ENCODE results near the gene PBXIP1.
"Not testable (repeated sequence)": the region's sequence is repeated elsewhere in the genome, so short reads cannot be mapped to it uniquely, and the experiment has no call there.

The PBXIP1 gene

GRCh38 chr1:154995301-154995983 is 39.5 kb upstream of the PBXIP1 start:
- DNase-seq (ENCODE audit: low read depth in 2 of 2): not testable (repeated sequence)

- no peak for DNase-seq (ENCODE audit: low read depth in 2 of 2)
Measured at GRCh38 chr1:154994591-154994990, 38.7 kb upstream of the PBXIP1 start.

GRCh38 chr1:154994269-154994587 is 38.3 kb upstream of the PBXIP1 start:
- no peak for DNase-seq (ENCODE audit: low read depth in 2 of 2)

GRCh38 chr1:154993572-154994268 is 37.8 kb upstream of the PBXIP1 start, which contains the start of gene LENEP:
Gene LENEP, plus strand, starts transcription at chr1:154993586. Its CDS starts 22 bp downstream, at chr1:154993608.
- DNase-seq (ENCODE audit: low read depth in 2 of 2): no peak

- DNase-seq (ENCODE audit: low read depth in 2 of 2): no peak
Measured at GRCh38 chr1:154992721-154993571, 37.0 kb upstream of the PBXIP1 start.

- DNase-seq (ENCODE audit: low read depth in 2 of 2): no peak
Measured at GRCh38 chr1:154990276-154990675, 34.4 kb upstream of the PBXIP1 start.

- DNase-seq (ENCODE audit: low read depth in 2 of 2): no peak
Measured at GRCh38 chr1:154989195-154989860, 33.4 kb upstream of the PBXIP1 start.

- DNase-seq (ENCODE audit: low read depth in 2 of 2): no peak
Measured at GRCh38 chr1:154988058-154988954, 32.4 kb upstream of the PBXIP1 start.

GRCh38 chr1:154987326-154987725 is 31.4 kb upstream of the PBXIP1 start:
- DNase-seq (ENCODE audit: low read depth in 2 of 2): no peak

- not testable (repeated sequence) for DNase-seq (ENCODE audit: low read depth in 2 of 2)
Measured at GRCh38 chr1:154986736-154987135, 30.8 kb upstream of the PBXIP1 start.

GRCh38 chr1:154983776-154984466 is 28.0 kb upstream of the PBXIP1 start:
- no peak for DNase-seq (ENCODE audit: low read depth in 2 of 2)

GRCh38 chr1:154982897-154983648 is 27.2 kb upstream of the PBXIP1 start, which contains the start of gene FLAD1:
Gene FLAD1, plus strand, starts transcription at chr1:154983344. Its CDS starts 351 bp downstream, at chr1:154983695.
- peak; percentile 90 to 95 for DNase-seq (ENCODE audit: low read depth in 2 of 2)

GRCh38 chr1:154982341-154982740 is 26.4 kb upstream of the PBXIP1 start:
- no peak for DNase-seq (ENCODE audit: low read depth in 2 of 2)

- no peak for DNase-seq (ENCODE audit: low read depth in 2 of 2)
Measured at GRCh38 chr1:154978360-154978759, 22.5 kb upstream of the PBXIP1 start.

- DNase-seq (ENCODE audit: low read depth in 2 of 2): not testable (repeated sequence)
Measured at GRCh38 chr1:154977762-154978161, 21.9 kb upstream of the PBXIP1 start.

GRCh38 chr1:154975409-154976059 is 19.6 kb upstream of the PBXIP1 start:
- peak; percentile 27 to 55 for DNase-seq (ENCODE audit: low read depth in 2 of 2)

GRCh38 chr1:154974808-154975408 is 19.0 kb upstream of the PBXIP1 start:
- DNase-seq (ENCODE audit: low read depth in 2 of 2): peak; percentile 90 to 91

- DNase-seq (ENCODE audit: low read depth in 2 of 2): peak; percentile 92 to 97
Measured at GRCh38 chr1:154974102-154974807, 18.4 kb upstream of the PBXIP1 start, which contains the start of gene CKS1B. Gene CKS1B, plus strand, starts transcription at chr1:154974681. Its CDS starts 65 bp downstream, at chr1:154974746.

All from stimulated activated CD8-positive, alpha-beta memory T cell treated with anti-CD3 and anti-CD28 coated beads, Interleukin-7, amount 100 ng/mL, for 4 hours (primary cell).